Transverse colon (tissue), 4 donors: ENCODE data around the gene ANKRD33B. TPM values are rescaled to one million over a fixed set of nuclear protein-coding genes. Genes with fewer than 3 reads are reported as not detected.

ENCODE experiments used
- DNase-seq: peaks from one replicate; pipeline ENCODE4 v3.0.0-alpha.2; 2019
- H3K27ac ChIP-seq, 4 donors: fragments of 200-600 bp; sonication (generic); 2 replicates each; pipeline ENCODE4 v1.5.1; 2016 to 2018; ENCODE audit warnings: inconsistent platforms in 4 of 4
- H3K27me3 ChIP-seq: fragments of 200-600 bp; sonication (generic); 2 replicates; pipeline ENCODE4 v1.5.1; 2017; ENCODE audit warnings: inconsistent platforms
- H3K36me3 ChIP-seq, 4 donors: fragments of 200-600 bp; sonication (generic); 2 replicates each; pipeline ENCODE4 v1.5.1; 2017 to 2019; ENCODE audit warnings: inconsistent platforms in 4 of 4
- H3K4me1 ChIP-seq, 4 donors: fragments of 200-600 bp; sonication (generic); 2 replicates each; pipeline ENCODE4 v1.5.1; 2017 to 2020; ENCODE audit warnings: inconsistent platforms in 4 of 4
- H3K4me3 ChIP-seq, 4 donors: fragments of 200-600 bp; sonication (generic); 1 replicate in 1 of 4; 2 replicates in 3 of 4; pipeline versions ENCODE4 v1.5.1 to v1.6.1; 2017 to 2019; ENCODE audit warnings: inconsistent platforms in 4 of 4
- H3K9me3 ChIP-seq, 2 donors: fragments of 200-600 bp; sonication (generic); 2 replicates each; pipeline ENCODE4 v1.5.1; 2017 to 2019; ENCODE audit warnings: inconsistent platforms in 2 of 2
- EP300 ChIP-seq: sonication (generic); formaldehyde crosslinking; IDR thresholded peaks from one replicate; pipeline ENCODE4 v1.6.1; 2017; ENCODE audit warnings: antibody characterized with exemption, low read depth
- POLR2A ChIP-seq: fragments of 450-650 bp; IDR thresholded peaks from one replicate; pipeline ENCODE4 v1.6.1; 2016; ENCODE audit warnings: antibody characterized with exemption, mild to moderate bottlenecking, moderate library complexity
- POLR2AphosphoS5 ChIP-seq, 3 donors: sonication (generic); formaldehyde crosslinking; IDR thresholded peaks; one replicate each; pipeline ENCODE4 v1.6.1; 2016; ENCODE audit warnings: antibody characterized with exemption in 3 of 3
- WGBS, 2 donors: methylation state at CpG; one replicate each; pipeline ENCODE4 v1.1.5; 2018; ENCODE audit warnings: low coverage in 1 of 2; 5-methylcytosine and 5-hydroxymethylcytosine counted together
- in situ Hi-C, 4 donors: fragments of 200-750 bp; cut with MboI; loops; one replicate each; pipeline versions ENCODE4 v1.15.0 to v1.15.1; 2017; ENCODE audit warnings: low sequenced_read_pairs in 3 of 4, low pct_ligation_motif_present in 1 of 4, low pct_unique_long_range_greater_than_20kb in 1 of 4
- intact Hi-C: fragments of 100-400 bp; cut with DNase I; formaldehyde crosslinking; loops from one replicate; pipeline ENCODE4 v1.15.1; 2023; ENCODE audit warnings: low total_unique reads
- total RNA-seq, 4 donors: library from RNA; depleted of rRNA; stranded (reverse); fragments of >200 nt; gene quantifications; one replicate each; pipeline ENCODE4 v1.1.0, GENCODE V29; 2016
- TF ChIP-seq, protein P1 (sequence below), 5 experiments: fragments of 200-600 bp in 3 of 5; fragments of 450-650 bp in 2 of 5; sonication (generic) in 3 of 5; IDR thresholded peaks; 1 replicate in 2 of 5; 2 replicates in 3 of 5; pipeline ENCODE4 v1.5.1; 2016 to 2017; ENCODE audit warnings: antibody characterized with exemption in 5 of 5, inconsistent platforms in 3 of 5, mild to moderate bottlenecking in 2 of 5, moderate library complexity in 1 of 5

The ANKRD33B gene
- total RNA-seq, 4 donors from 2014 or later: 0.20 to 3.2 (median 1.4) TPM

DNA sequence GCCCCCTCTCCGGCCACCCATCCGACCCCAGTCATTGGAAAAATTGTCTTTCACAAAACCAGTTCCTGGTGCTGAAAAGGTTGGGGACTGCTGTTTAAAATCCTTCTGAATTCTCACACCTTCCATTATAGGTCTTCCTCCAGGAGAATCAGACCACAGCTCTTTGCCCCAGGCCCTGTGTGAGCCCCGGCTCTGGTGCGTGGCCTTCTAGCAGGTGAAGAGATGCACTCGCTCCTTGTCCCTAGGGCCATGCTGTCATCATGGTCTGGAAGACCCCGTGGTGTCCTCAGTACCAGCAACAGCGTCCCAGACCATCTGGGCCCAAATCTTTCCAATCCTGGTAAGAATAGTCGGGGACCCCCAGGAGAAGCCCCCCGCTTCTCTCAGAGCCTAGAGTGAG, 101.9 kb downstream of the ANKRD33B start:
- 92 to 93% methylated on average over 2 to 9 of the region's 9 CpGs for WGBS, 2 donors
- Histone ChIP-seq H3K9me3 (no peaks in the 10 kb centered on the region), H3K27ac (no peak overlapping the region), H3K36me3 (no peaks in the 10 kb centered on the region), H3K4me1 (no peaks in the 10 kb centered on the region), H3K4me3 (no peak overlapping the region), H3K27me3 (no peaks in the 10 kb centered on the region)
- no peak for TF ChIP-seq POLR2A
- intact Hi-C loops: no loop called here
- in situ Hi-C loops: no loop called here
- no peak for DNase-seq

DNA sequence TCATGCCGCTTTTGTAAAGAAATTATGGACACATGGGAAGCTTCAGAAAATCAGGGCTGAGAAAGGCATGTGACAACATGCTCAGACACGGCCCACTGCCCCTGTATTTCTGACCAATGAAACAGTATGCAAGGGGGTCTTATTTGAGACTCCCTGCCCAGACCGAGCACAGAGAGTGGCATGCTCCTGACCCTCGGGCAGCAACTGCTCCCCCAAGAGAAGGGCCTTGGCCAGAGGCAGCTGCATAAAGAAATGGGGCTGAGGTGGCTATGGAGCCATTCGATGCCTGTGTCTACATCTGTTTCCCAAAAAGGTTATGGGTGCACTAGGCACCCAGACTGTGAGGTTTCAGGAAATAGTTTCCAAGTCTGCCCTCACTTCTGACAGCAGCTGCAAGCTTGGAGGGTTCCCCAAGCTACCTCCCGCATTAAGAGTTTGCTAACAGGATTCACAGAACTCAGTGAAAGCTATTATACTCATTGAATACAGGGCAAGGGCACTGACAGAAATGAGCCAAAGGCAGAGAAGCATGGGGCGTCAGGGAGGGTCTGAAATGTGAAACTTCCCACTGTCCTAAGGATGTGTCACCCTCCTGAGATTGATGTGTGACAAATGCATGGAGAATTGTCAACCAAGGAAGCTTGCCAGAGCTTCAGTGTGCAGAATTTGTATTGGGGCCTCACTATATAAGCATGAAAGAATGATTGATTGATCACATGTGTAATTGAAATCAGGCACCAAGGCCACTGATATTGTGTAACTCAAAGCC, 102.8 kb downstream of the ANKRD33B start:
- no peaks in the 10 kb centered on the region for H3K36me3 ChIP-seq
- no peak overlapping the region for H3K4me3 ChIP-seq
- in situ Hi-C loops: no loop called here
- H3K9me3 ChIP-seq: no peaks in the 10 kb centered on the region
- no peak overlapping the region for H3K27ac ChIP-seq
- WGBS, 2 donors: 95 to 100% methylated on average over 2 to 7 of the region's 7 CpGs
- DNase-seq: no peak
- TF ChIP-seq, protein P1, sequence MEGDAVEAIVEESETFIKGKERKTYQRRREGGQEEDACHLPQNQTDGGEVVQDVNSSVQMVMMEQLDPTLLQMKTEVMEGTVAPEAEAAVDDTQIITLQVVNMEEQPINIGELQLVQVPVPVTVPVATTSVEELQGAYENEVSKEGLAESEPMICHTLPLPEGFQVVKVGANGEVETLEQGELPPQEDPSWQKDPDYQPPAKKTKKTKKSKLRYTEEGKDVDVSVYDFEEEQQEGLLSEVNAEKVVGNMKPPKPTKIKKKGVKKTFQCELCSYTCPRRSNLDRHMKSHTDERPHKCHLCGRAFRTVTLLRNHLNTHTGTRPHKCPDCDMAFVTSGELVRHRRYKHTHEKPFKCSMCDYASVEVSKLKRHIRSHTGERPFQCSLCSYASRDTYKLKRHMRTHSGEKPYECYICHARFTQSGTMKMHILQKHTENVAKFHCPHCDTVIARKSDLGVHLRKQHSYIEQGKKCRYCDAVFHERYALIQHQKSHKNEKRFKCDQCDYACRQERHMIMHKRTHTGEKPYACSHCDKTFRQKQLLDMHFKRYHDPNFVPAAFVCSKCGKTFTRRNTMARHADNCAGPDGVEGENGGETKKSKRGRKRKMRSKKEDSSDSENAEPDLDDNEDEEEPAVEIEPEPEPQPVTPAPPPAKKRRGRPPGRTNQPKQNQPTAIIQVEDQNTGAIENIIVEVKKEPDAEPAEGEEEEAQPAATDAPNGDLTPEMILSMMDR (IDR thresholded peaks at IDR 0.05): no peak
- no peaks in the 10 kb centered on the region for H3K4me1 ChIP-seq
- intact Hi-C loops: no loop called here
- no peaks in the 10 kb centered on the region for H3K27me3 ChIP-seq

DNA sequence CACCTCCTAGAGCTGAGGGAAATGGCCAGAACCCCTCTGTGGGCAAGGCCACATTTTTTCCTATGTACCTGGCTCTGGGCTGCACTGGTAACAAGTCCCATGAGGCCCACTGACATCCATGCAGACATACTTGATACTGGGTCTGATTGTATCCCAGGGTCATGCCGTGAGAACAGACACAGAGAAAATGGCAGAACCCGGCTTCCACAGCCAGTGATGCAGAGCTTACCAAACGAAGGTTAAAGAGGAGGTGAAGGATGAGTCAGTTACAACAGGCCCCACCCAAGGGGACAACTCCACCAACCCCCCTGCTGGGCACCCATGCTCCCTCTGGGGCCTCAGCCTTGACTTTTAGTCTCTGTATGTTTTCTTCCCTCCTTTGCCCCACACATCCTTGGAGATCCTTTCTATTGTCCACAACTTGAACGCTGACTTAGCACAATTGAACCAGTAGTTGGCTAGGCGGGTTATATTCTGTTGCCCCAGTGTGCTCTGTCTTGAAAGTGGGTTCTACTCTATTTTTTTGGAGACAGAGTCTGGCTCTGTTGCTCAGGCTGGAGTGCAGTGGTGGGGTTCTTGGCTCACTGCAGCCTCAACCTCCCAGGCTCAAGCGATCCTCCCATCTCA, 103.7 kb downstream of the ANKRD33B start:
- Histone ChIP-seq H3K27me3 (no peaks in the 10 kb centered on the region), H3K36me3 (no peaks in the 10 kb centered on the region), H3K4me3 (no peak overlapping the region), H3K4me1 (no peaks in the 10 kb centered on the region), H3K9me3 (no peaks in the 10 kb centered on the region), H3K27ac (no peak overlapping the region)
- intact Hi-C loops (no loop called here), in situ Hi-C loops (no loop called here)
- WGBS, 2 donors: 83 to 87% methylated on average over 5 to 6 of the region's 6 CpGs
- no peak for DNase-seq
- TF ChIP-seq POLR2AphosphoS5 (IDR thresholded peaks at IDR 0.05): no peak
- no peak for TF ChIP-seq POLR2A
- no peak for TF ChIP-seq EP300
- TF ChIP-seq, protein P1 (IDR thresholded peaks at IDR 0.05): no peak

DNA sequence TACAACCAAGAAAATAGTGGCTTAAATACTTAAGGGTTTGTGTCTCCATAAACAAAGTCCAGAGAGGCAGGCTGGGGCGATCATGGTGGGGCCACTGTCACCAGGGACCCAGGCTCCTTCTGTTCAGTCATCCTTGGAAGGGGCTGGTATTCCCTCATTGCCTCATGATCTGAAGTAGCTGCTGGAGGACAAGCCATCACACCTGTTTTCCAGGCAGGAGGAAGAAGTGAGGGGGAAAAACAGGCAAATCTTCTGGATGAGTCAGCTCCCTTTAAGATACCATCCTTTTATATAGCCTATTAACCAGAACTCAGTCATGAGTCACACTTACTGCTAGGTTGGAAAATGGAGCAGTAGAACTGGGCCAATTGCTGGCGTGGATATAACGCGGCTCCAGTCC, 104.8 kb downstream of the ANKRD33B start:
- no peak for DNase-seq
- Histone ChIP-seq H3K4me1 (no peaks in the 10 kb centered on the region), H3K4me3 (no peak overlapping the region), H3K36me3 (no peaks in the 10 kb centered on the region), H3K27me3 (no peaks in the 10 kb centered on the region), H3K9me3 (no peaks in the 10 kb centered on the region), H3K27ac (no peak overlapping the region)
- intact Hi-C loops (no loop called here), in situ Hi-C loops (no loop called here)
- TF ChIP-seq POLR2AphosphoS5 (IDR thresholded peaks at IDR 0.05) (no peak), POLR2A (no peak), EP300 (no peak)
- TF ChIP-seq, protein P1 (IDR thresholded peaks at IDR 0.05): no peak
- 80% methylated on average over 4 of the region's 4 CpGs; no CpG with 5 or more reads in 1 of the 2 donors for WGBS, 2 donors
